Measurements from ENCODE around the gene OGG1.
"Not testable (repeated sequence)": the region's sequence is repeated elsewhere in the genome, so short reads cannot be mapped to it uniquely, and the experiment has no call there.

The OGG1 gene

DNA sequence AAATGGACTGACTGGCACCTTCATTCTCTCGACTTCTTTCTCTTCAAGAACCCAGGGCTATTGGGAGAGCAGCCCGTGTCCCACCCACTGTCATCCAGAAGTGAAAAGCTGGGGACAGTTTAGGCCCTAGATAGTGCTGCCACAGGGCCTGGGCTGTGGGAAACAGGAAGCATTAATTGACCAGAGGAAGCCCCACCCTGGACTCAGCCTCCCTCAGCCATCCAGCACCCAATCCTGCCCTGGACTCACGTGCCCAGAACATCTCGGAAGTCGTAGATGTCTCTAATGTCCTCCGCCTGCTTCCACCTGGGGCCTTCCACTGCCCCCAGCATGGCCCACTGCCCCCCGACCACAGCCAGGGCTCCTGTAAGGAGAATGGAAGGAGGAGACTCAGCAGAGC lies 17.7 kb downstream of the OGG1 start:
- no peak overlapping the region for H3K9ac ChIP-seq (ENCODE audit: low read depth, low read length)
- no peak overlapping the region for H3K4me3 ChIP-seq (ENCODE audit: low read length)
- no peaks in the 10 kb centered on the region for H3K36me3 ChIP-seq (ENCODE audit: insufficient read depth, low read length)
- H3K4me1 ChIP-seq (ENCODE audit: insufficient read depth, low read length) = no peaks in the 10 kb centered on the region
- no peak overlapping the region for H3K27ac ChIP-seq (ENCODE audit: low read depth, low read length)
- no peaks in the 10 kb centered on the region for H3K9me3 ChIP-seq (ENCODE audit: insufficient read depth, low read depth, low read length)
- H3K27me3 ChIP-seq (ENCODE audit: insufficient read depth, low read length) = peaks cover 6% of the 10 kb centered on the region
- 87% methylated on average over 7 of the region's 7 CpGs for WGBS

DNA sequence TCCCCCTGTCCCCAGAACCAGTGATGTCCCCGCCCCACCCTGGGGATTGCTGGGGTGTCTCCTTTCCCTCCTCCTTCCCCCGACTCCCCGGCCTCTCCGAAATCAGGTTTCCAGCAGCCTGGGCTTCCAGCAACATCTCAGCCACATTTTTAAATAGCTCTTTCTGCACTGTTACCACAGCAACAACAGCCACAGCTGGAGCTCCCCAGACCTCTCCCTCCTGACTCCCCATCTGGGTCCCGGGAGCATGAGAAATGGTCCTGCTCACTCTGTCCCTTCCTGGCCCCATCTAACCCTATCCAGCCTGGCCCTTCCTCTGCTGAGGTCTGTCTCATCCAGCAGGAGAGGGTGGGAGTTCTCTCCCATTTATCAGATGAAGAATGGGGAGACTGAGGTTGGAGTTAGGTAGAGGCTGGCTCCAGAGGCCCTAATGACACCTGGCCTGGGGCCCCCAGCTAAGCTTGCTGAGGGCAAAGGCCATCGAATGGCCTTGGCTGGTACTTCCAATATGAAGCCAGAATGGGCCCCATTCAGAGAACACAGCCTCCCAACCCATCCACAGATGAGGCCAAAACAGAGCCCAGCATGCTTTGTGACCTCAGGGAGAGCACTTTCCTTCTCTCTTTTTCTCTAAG lies 18.5 kb downstream of the OGG1 start:
- 86% methylated on average over 6 of the region's 6 CpGs for WGBS

DNA sequence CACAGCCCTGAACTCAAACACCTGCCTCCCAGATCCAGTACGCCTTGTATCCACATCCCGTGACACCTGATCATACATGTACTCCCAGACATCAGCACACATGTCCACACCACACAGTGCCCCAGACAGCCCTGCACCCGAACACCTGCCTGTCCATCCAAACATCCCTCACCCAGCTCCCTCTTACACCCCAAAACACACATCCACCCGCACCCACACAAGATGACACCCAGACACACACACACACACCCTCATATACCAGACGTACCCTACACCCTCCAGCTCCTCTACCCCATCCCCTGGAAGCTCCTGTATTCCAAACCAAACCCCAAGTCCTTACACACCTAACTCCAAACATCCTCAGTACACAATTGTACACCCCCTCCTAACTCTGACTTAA lies 19.3 kb downstream of the OGG1 start:
- Histone ChIP-seq H3K9me3 (ENCODE audit: insufficient read depth, low read depth, low read length) (no peaks in the 10 kb centered on the region), H3K4me1 (ENCODE audit: insufficient read depth, low read length) (no peaks in the 10 kb centered on the region), H3K36me3 (ENCODE audit: insufficient read depth, low read length) (no peaks in the 10 kb centered on the region), H3K27me3 (ENCODE audit: insufficient read depth, low read length) (peaks cover 6% of the 10 kb centered on the region), H3K4me3 (ENCODE audit: low read length) (peak overlapping the region; percentile 64), H3K27ac (ENCODE audit: low read depth, low read length) (no peak overlapping the region), H3K9ac (ENCODE audit: low read depth, low read length) (peak overlapping the region; percentile 66)
- 85% methylated on average over 5 of the region's 5 CpGs for WGBS

More for the DNA sequence above, 18.5 kb downstream of the OGG1 start:
- no peak overlapping the region for H3K4me3 ChIP-seq (ENCODE audit: low read length)
- no peak overlapping the region for H3K9ac ChIP-seq (ENCODE audit: low read depth, low read length)
- no peaks in the 10 kb centered on the region for H3K4me1 ChIP-seq (ENCODE audit: insufficient read depth, low read length)
- no peak overlapping the region for H3K27ac ChIP-seq (ENCODE audit: low read depth, low read length)
- no peaks in the 10 kb centered on the region for H3K36me3 ChIP-seq (ENCODE audit: insufficient read depth, low read length)
- peaks cover 6% of the 10 kb centered on the region for H3K27me3 ChIP-seq (ENCODE audit: insufficient read depth, low read length)
- H3K9me3 ChIP-seq (ENCODE audit: insufficient read depth, low read depth, low read length) = no peaks in the 10 kb centered on the region

DNA sequence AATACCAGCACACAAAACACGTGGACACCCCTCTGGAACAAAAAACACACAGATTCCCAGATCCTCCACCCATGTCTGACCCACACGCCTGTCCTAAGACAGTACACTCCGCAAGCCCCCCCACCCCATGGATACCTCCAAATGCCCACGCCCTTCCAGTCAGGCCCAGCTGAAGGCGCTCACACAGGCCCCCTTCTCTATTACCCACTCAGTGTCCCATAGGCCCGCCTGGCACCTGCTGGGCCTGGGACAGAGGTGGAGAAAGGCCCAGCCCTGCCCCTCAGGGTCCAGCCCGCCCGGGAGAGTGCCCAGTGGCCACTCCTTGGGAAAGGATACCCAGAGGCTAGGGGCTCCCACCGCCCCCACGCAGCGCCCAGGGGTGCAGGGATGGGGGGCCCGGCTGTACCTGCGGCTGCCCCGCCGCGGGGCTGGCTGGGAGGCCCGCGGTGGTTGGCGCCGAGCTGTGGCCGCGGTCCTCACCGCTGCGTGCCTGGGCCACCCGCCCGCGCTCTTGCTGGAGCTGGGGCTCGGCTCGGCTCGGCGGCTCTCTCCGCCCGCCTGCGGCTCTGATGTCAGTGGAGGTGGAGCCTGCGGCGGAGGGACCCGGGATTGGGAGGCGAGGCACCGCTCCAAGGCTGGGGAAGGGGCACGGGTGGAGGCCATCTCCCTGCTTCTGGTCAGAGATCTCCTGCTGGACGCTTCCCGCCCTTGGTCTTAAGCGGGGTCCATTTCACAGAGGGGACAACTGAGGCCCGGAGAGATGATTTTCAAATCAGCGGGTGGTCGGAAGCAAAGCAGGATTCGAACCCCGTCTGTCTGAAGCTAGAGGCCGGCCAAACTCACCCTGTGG lies 19.9 kb downstream of the OGG1 start, which contains the start of gene CAMK1:
CAMK1 (minus strand) TSS at position 522 of the 850 bp plus-strand sequence. CDS start 2,198 bp downstream, outside the sequence.
- peak within 1 kb of the TSS; percentile 66 for H3K9ac ChIP-seq (ENCODE audit: low read depth, low read length)
- H3K36me3 ChIP-seq (ENCODE audit: insufficient read depth, low read length) = no peaks in the 10 kb centered on the region
- peak within 1 kb of the TSS; percentile 64 for H3K4me3 ChIP-seq (ENCODE audit: low read length)
- H3K4me1 ChIP-seq (ENCODE audit: insufficient read depth, low read length) = no peaks in the 10 kb centered on the region
- WGBS = 11% methylated on average over 49 of the region's 49 CpGs
- H3K27me3 ChIP-seq (ENCODE audit: insufficient read depth, low read length) = peaks cover 6% of the 10 kb centered on the region
- H3K9me3 ChIP-seq (ENCODE audit: insufficient read depth, low read depth, low read length) = no peaks in the 10 kb centered on the region
- H3K27ac ChIP-seq (ENCODE audit: low read depth, low read length) = no peak within 1 kb of the TSS

DNA sequence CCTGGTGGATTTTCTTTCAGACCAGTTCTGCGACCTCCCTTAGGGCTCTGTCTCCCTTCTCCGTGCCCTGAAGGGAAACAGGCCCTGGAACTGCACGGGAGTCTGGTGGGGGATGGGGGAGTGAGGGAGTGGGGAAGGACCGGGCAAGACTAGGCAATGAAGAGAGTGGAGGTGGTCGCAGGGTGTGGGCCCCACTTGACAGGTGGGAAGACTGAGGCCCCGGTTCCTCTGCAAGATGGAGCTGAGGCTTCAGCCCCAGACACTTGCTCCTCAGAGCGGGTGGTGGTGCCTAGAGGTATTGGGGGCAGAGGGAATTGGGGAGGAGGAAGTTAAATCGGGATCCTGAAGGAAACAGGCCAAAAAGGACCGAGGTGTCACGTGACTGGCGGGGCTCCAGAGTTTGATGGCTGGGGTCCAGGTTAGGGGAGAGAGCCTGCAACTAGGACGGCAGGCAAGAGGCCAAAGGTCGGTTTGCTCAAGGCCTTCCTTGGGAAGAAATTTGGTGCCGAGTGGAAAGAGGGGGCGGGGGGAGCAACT lies 20.6 kb downstream of the OGG1 start:
- peak overlapping the region; percentile 64 for H3K4me3 ChIP-seq (ENCODE audit: low read length)
- no peaks in the 10 kb centered on the region for H3K36me3 ChIP-seq (ENCODE audit: insufficient read depth, low read length)
- H3K27me3 ChIP-seq (ENCODE audit: insufficient read depth, low read length) = peaks cover 6% of the 10 kb centered on the region
- no peaks in the 10 kb centered on the region for H3K4me1 ChIP-seq (ENCODE audit: insufficient read depth, low read length)
- 58% methylated on average over 15 of the region's 15 CpGs for WGBS
- H3K9me3 ChIP-seq (ENCODE audit: insufficient read depth, low read depth, low read length) = no peaks in the 10 kb centered on the region
- H3K9ac ChIP-seq (ENCODE audit: low read depth, low read length) = peak overlapping the region; percentile 66; the same call in 1 of the 2 replicates
- no peak overlapping the region for H3K27ac ChIP-seq (ENCODE audit: low read depth, low read length)

DNA sequence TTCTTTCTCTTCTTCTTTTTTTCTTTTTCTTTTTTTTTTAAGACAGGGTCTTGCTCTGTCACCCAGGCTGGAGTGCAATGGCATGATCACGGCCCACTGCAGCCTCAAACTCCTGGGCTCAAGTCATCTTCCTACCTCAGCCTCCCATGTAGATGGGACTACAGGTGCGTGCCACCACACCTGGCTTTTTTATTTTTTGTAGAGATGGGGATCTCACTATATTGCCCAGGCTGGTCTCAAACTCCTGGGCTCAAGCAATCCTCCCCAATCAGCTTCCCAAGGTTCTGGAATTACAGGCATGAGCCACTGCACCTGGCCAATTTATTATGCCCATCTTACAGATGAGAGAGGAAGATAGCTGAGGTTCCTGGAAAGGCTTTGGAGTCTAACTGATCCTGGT lies 21.3 kb downstream of the OGG1 start:
- 98% methylated on average over 2 of the region's 2 CpGs for WGBS
- H3K9ac ChIP-seq (ENCODE audit: low read depth, low read length); H3K36me3 ChIP-seq (ENCODE audit: insufficient read depth, low read length); H3K27ac ChIP-seq (ENCODE audit: low read depth, low read length); H3K9me3 ChIP-seq (ENCODE audit: insufficient read depth, low read depth, low read length); H3K4me1 ChIP-seq (ENCODE audit: insufficient read depth, low read length); H3K27me3 ChIP-seq (ENCODE audit: insufficient read depth, low read length); H3K4me3 ChIP-seq (ENCODE audit: low read length): not testable (repeated sequence)

DNA sequence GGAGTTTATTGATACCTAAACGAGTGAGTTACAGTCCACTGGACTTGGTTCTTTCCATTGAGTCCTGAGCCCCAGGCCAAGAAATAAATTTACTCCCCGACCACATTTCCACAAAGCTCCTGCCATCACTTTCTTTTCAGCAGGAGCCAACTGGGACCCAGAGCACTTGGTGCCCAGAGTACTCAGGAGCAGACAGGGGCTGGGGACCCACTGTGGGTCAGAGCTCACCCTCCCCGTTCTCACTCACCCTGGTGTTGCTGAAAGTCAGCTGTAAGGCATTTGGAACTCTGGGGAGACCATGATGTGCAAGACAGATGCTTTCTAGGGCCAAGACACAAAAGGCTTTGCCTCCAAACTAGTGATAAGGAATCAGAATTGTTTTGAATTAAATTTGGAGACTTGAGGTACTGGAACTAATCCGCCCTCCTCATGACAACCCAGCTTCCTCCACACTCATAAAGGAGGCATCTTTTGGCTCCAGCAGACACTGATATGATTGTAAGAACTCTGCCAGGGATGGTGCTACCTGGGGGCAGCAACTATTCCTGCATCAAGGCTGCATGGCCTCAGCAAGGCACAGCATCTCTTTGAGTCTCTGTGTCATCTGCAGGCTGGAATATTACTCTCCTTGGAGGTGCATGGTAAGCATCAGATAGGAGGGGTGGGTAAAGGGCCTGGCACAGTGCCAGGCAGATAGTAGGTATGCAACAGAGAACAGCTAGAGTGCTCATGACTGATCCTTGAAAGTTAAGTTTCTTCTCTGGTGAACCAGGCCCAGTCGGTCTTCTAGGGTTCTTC lies 27.3 kb downstream of the OGG1 start:
- H3K4me3 ChIP-seq (ENCODE audit: low read length) = no peak overlapping the region
- H3K4me1 ChIP-seq (ENCODE audit: insufficient read depth, low read length) = no peaks in the 10 kb centered on the region
- WGBS = 80% methylated on average over 5 of the region's 5 CpGs
- peaks cover 3% of the 10 kb centered on the region for H3K27me3 ChIP-seq (ENCODE audit: insufficient read depth, low read length)
- peaks cover 25% of the 10 kb centered on the region for H3K36me3 ChIP-seq (ENCODE audit: insufficient read depth, low read length)
- no peak overlapping the region for H3K9ac ChIP-seq (ENCODE audit: low read depth, low read length)
- H3K9me3 ChIP-seq (ENCODE audit: insufficient read depth, low read depth, low read length) = no peaks in the 10 kb centered on the region
- H3K27ac ChIP-seq (ENCODE audit: low read depth, low read length) = no peak overlapping the region

DNA sequence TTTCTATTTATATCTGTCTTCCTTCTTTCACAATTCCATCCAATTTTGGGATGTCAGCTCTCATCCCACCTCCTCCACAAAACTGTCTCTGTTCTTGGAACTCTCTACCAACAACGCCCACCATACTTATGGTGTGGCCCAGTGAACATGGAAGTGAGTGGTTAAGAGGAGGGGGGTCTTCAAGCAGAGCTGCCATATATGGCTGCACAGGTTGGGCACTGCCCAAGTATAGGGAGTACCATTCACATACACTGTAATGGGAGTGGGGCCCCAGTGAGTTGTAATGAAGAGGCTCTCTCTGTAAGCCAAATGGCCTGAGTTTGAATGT lies 27.9 kb downstream of the OGG1 start:
- no peaks in the 10 kb centered on the region for H3K4me1 ChIP-seq (ENCODE audit: insufficient read depth, low read length)
- no peak overlapping the region for H3K27ac ChIP-seq (ENCODE audit: low read depth, low read length)
- no CpG with 5 or more reads among the region's 1 CpG for WGBS

DNA sequence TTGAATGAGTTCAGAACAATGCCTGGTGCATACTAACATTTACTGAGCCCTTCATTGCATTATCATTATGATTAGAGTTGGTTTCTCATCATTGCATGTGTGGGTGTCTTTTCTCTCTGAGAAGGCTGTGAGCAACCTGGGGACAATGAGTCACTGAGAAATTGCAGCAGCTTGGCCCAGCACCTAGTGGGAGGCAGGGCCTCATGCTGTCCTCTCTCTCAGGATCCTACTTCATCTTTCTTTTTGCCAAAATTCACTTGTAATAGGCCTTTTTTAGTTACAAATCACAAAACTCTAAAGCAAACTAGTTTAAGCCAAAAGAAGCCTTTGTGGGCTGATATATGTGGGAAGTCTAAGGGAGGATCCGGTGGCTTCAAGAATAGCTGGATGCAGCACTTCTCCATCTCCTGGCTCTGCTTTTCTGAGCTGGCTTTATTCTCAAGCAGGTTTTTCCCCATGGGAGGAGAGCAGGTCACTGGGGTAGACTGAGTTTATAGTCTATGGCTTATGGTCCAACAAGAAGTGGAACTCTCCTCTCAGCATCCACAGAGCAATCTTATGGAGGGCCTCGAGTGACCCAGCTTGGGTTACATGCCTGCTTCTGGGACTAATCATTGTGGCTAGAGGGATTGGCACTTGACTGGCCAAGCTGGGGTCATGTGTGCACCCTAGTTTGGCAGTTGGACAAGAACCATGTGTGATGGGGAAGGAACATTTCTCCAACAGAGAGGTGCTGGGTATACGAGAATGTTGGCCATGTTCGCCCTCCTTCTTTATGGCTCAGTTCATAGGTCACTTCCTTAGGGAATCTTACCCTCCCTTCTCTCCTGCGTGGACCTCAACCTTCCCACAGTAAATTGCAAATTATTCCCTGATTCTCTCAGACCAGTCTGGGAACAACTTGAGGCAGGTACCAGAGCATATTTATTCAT lies 28.7 kb downstream of the OGG1 start:
- Histone ChIP-seq H3K27ac (ENCODE audit: low read depth, low read length) (no peak overlapping the region), H3K36me3 (ENCODE audit: insufficient read depth, low read length) (peaks cover 37% of the 10 kb centered on the region), H3K4me1 (ENCODE audit: insufficient read depth, low read length) (no peaks in the 10 kb centered on the region), H3K9me3 (ENCODE audit: insufficient read depth, low read depth, low read length) (no peaks in the 10 kb centered on the region), H3K9ac (ENCODE audit: low read depth, low read length) (no peak overlapping the region), H3K4me3 (ENCODE audit: low read length) (no peak overlapping the region), H3K27me3 (ENCODE audit: insufficient read depth, low read length) (no peaks in the 10 kb centered on the region)
- WGBS = 91% methylated on average over 5 of the region's 5 CpGs

More for the DNA sequence above, 27.9 kb downstream of the OGG1 start:
- Histone ChIP-seq H3K36me3 (ENCODE audit: insufficient read depth, low read length) (peaks cover 31% of the 10 kb centered on the region), H3K4me3 (ENCODE audit: low read length) (no peak overlapping the region), H3K9me3 (ENCODE audit: insufficient read depth, low read depth, low read length) (no peaks in the 10 kb centered on the region), H3K9ac (ENCODE audit: low read depth, low read length) (no peak overlapping the region), H3K27me3 (ENCODE audit: insufficient read depth, low read length) (no peaks in the 10 kb centered on the region)

DNA sequence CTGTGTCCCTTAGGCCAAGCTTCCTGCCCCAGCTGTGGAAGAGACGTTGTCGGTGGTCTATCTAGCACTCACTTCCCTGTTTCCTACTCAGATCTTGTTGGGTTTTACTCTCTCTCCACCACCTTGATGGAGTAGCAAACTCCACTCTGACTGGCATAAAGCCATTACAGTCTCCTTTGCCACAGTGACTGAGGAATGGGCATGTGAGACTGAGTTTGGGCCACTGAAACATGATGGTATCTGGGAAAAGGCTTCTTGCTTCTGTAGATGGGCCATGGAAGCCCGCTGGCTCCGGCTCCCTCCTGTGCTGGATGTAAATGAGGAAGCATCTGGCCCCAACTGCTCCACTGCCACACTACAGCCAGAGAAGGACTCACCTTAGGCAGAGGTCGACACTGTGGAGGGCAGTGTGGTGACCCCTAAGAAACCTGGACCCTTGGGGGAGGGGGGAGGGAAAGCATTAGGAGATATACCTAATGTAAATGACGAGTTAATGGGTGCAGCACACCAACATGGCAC lies 29.4 kb downstream of the OGG1 start:
- H3K36me3 ChIP-seq (ENCODE audit: insufficient read depth, low read length) = peaks cover 43% of the 10 kb centered on the region
- no peaks in the 10 kb centered on the region for H3K27me3 ChIP-seq (ENCODE audit: insufficient read depth, low read length)
- no peak overlapping the region for H3K9ac ChIP-seq (ENCODE audit: low read depth, low read length)
- no peaks in the 10 kb centered on the region for H3K4me1 ChIP-seq (ENCODE audit: insufficient read depth, low read length)
- WGBS = 86% methylated on average over 5 of the region's 6 CpGs
- no peaks in the 10 kb centered on the region for H3K9me3 ChIP-seq (ENCODE audit: insufficient read depth, low read depth, low read length)
- no peak overlapping the region for H3K27ac ChIP-seq (ENCODE audit: low read depth, low read length)
- no peak overlapping the region for H3K4me3 ChIP-seq (ENCODE audit: low read length)

Data from HUES64 (cell line).